Common myeloid progenitor, CD34-positive (primary cell): ENCODE results near the gene BAIAP2L1.
"Not testable (repeated sequence)": the region's sequence is repeated elsewhere in the genome, so short reads cannot be mapped to it uniquely, and the experiment has no call there.

Experiments
- CTCF ChIA-PET: fragments of 350-600 bp; sonication (Branson Sonifier 250); formaldehyde crosslinking; loops from one replicate; lab custom pipeline; 2021; ENCODE audit warnings: antibody characterized with exemption; lab: Charles Lee
- POLR2A ChIA-PET: fragments of 350-600 bp; sonication (Branson Sonifier 250); formaldehyde crosslinking; loops from one replicate; lab custom pipeline; 2021; ENCODE audit warnings: antibody characterized with exemption; lab: Charles Lee
- DNase-seq, 3 donors: peaks; one replicate each; pipeline versions ENCODE4 v3.0.0 to v3.0.0-alpha.2; 2013
- H3K27ac ChIP-seq, 2 experiments: 1 replicate in 1 of 2; 2 replicates in 1 of 2; pipeline ENCODE4 v1.7.0; 2013; ENCODE audit warnings: inconsistent platforms in 2 of 2, low read length in 2 of 2, mild to moderate bottlenecking in 2 of 2, low read depth in 1 of 2, moderate library complexity in 1 of 2; ENCODE audit not compliant: severe bottlenecking in 2 of 2, insufficient read depth in 1 of 2, poor library complexity in 1 of 2
- H3K27me3 ChIP-seq, 5 experiments: replicated peaks in 2 of 5; 1 replicate in 3 of 5; 2 replicates in 2 of 5; pipeline versions ENCODE4 v1.6.1 to v1.7.0; 2013; ENCODE audit warnings: low read length in 4 of 5, mild to moderate bottlenecking in 2 of 5, moderate library complexity in 2 of 5, inconsistent platforms in 1 of 5; ENCODE audit not compliant: insufficient read depth in 5 of 5, control insufficient read depth in 4 of 5
- H3K36me3 ChIP-seq, 4 experiments: 1 replicate in 2 of 4; 2 replicates in 2 of 4; pipeline versions ENCODE4 v1.6.1 to v1.7.0; 2013; ENCODE audit warnings: low read length in 3 of 4, control low read depth in 1 of 4, mild to moderate bottlenecking in 1 of 4; ENCODE audit not compliant: control insufficient read depth in 4 of 4, insufficient read depth in 4 of 4
- H3K4me1 ChIP-seq, 4 experiments: 1 replicate in 3 of 4; 2 replicates in 1 of 4; pipeline versions ENCODE4 v1.6.1 to v1.7.1; 2013; ENCODE audit warnings: low read length in 3 of 4, mild to moderate bottlenecking in 3 of 4, control low read depth in 1 of 4, inconsistent platforms in 1 of 4, moderate library complexity in 1 of 4; ENCODE audit not compliant: control insufficient read depth in 4 of 4, insufficient read depth in 4 of 4; ENCODE audit errors: control extremely low read depth in 1 of 4
- H3K4me3 ChIP-seq, 7 experiments: 1 replicate in 4 of 7; 2 replicates in 3 of 7; pipeline versions ENCODE4 v1.5.1 to v1.7.0; 2013; ENCODE audit warnings: mild to moderate bottlenecking in 7 of 7, low read length in 6 of 7, moderate library complexity in 6 of 7, inconsistent platforms in 2 of 7, low read depth in 2 of 7, control low read depth in 1 of 7; ENCODE audit not compliant: insufficient read depth in 4 of 7, control insufficient read depth in 1 of 7; ENCODE audit errors: extremely low read depth in 1 of 7
- H3K9me3 ChIP-seq, 5 experiments: 1 replicate in 4 of 5; 2 replicates in 1 of 5; pipeline versions ENCODE4 v1.6.1 to v1.7.1; 2013; ENCODE audit warnings: low read length in 4 of 5, mild to moderate bottlenecking in 2 of 5, inconsistent platforms in 1 of 5, low read depth in 1 of 5, moderate library complexity in 1 of 5; ENCODE audit not compliant: control insufficient read depth in 4 of 5, insufficient read depth in 2 of 5; ENCODE audit errors: control extremely low read depth in 1 of 5
- WGBS: methylation state at CpG from one replicate; pipeline ENCODE4 v1.1.5; 2013; ENCODE audit not compliant: insufficient coverage; 5-methylcytosine and 5-hydroxymethylcytosine counted together

Gene BAIAP2L1

DNA sequence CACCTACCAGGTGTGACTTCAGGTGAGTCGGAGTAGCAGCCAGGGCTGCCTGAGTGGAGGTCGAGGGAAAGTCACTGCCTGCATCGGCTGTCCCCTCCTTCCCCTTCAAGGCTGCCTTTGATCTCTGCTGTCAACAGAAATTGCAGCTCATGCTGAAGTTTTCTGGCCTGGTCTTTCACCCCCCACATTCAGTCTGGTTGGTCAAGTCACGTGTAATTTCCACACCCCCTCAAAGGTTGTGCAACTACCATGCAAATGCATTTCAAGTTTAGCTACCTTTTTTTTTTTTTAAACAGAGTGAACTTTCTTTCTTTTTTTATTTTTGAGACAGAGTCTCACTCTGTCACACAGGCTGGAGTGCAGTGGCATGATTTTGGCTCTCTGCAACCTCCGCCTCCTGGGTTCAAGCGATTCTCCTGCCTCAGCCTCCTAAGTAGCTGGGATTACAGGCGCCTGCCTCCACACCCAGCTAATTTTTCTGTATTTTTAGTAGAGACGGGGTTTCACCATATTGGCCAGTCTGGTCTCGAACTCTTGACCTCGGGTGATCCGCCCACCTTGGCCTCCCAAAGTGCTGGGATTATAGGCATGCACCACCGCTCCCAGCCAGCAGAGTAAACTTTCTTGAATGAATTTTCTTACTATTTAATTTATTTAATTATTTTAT is 16.8 kb upstream of the BAIAP2L1 start:
- H3K36me3 ChIP-seq, H3K4me3 ChIP-seq, H3K9me3 ChIP-seq, POLR2A ChIA-PET, H3K27me3 ChIP-seq, H3K4me1 ChIP-seq, H3K27ac ChIP-seq: not testable (repeated sequence)
- DNase-seq: peak in 1 of 3 donors; percentile 8
- 71% methylated on average over 7 of the region's 12 CpGs for WGBS
- CTCF ChIA-PET: interaction anchor here (0.6 to 1.7 kb wide), 6 partner anchors 8 to 425 kb away, joined by 3 to 5 read pairs (median 3); no protein-coding TSS in a partner anchor

GRCh38 chr7:98414205-98414900 is 13.5 kb upstream of the BAIAP2L1 start:
- Histone ChIP-seq H3K9me3 (no peaks in the 10 kb centered on the region), H3K27me3 (peaks cover 0 to 4% (median 0%) of the 10 kb centered on the region in 5 experiments), H3K36me3 (no peaks in the 10 kb centered on the region), H3K4me1 (no peaks in the 10 kb centered on the region), H3K27ac (no peak overlapping the region), H3K4me3 (no peak overlapping the region)
- 97% methylated on average over 5 of the region's 6 CpGs for WGBS
- ChIA-PET CTCF (interaction anchor here (0.7 kb wide), 1 partner anchor 825 kb away, joined by 3 read pairs; no protein-coding TSS in a partner anchor), POLR2A (no interaction called here)
- DNase-seq: no peak

DNA sequence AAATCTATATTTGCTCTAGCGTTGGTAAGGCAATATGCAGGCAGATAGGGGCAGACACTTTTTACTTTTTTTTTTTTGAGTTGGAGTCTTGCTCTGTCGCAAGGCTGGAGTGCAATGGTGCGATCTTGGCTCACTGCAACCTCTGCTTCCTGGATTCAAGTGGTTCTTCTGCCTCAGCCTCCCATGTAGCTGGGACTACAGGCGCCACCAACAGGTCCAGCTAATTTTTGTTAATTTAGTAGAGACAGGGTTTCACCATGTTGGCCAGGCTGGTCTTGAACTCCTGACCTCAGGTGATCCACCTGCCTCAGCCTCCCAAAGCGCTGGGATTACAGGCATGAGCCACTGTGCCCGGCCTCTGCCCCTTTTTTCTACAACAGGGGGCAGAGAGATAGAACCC is 12.8 kb upstream of the BAIAP2L1 start:
- H3K4me1 ChIP-seq, DNase-seq, H3K4me3 ChIP-seq, H3K36me3 ChIP-seq, H3K27me3 ChIP-seq, POLR2A ChIA-PET, H3K9me3 ChIP-seq, H3K27ac ChIP-seq: not testable (repeated sequence)
- CTCF ChIA-PET: interaction anchor here (0.6 kb wide), 2 partner anchors 118 to 459 kb away, joined by 3 to 4 read pairs; no protein-coding TSS in a partner anchor
- 100% methylated on average over 1 of the region's 6 CpGs for WGBS

DNA sequence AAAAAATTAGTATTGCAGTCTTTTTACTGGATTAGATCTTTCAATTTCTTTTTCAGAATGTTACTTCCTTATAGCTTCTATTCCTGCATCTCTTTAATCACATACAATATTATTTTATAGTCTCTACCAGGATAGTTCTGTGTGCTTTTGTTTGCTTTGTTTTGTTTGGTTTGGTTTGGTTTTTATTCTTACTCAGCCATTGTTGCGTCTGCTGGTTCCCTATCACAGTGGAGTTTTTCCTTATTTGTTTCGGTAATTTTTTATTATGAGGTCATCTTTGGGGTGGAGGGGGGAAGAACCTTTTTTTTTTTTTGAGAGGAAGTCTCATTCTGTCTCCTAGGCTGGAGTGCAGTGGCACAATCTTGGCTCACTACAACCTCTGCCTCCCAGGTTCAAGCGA is 9.0 kb upstream of the BAIAP2L1 start:
- WGBS: no CpG with 5 or more reads among the region's 3 CpGs
- Histone ChIP-seq H3K27ac (no peak overlapping the region), H3K4me3 (no peak overlapping the region), H3K9me3 (no peaks in the 10 kb centered on the region), H3K27me3 (peaks cover 0 to 2% (median 0%) of the 10 kb centered on the region in 5 experiments), H3K4me1 (no peaks in the 10 kb centered on the region), H3K36me3 (no peaks in the 10 kb centered on the region)
- no peak for DNase-seq
- POLR2A ChIA-PET: no interaction called here
- CTCF ChIA-PET: interaction anchor here (1.1 to 1.3 kb wide), 2 partner anchors 8 to 12 kb away, joined by 3 read pairs; no protein-coding TSS in a partner anchor

GRCh38 chr7:98408146-98408545 is 7.3 kb upstream of the BAIAP2L1 start:
- H3K4me1 ChIP-seq, H3K27ac ChIP-seq, H3K27me3 ChIP-seq, H3K4me3 ChIP-seq, H3K36me3 ChIP-seq, H3K9me3 ChIP-seq, POLR2A ChIA-PET, DNase-seq: not testable (repeated sequence)
- CTCF ChIA-PET: interaction anchor here (1.1 kb wide), 1 partner anchor 11 kb away, joined by 3 read pairs; no protein-coding TSS in a partner anchor
- 100% methylated on average over 6 of the region's 7 CpGs for WGBS

DNA sequence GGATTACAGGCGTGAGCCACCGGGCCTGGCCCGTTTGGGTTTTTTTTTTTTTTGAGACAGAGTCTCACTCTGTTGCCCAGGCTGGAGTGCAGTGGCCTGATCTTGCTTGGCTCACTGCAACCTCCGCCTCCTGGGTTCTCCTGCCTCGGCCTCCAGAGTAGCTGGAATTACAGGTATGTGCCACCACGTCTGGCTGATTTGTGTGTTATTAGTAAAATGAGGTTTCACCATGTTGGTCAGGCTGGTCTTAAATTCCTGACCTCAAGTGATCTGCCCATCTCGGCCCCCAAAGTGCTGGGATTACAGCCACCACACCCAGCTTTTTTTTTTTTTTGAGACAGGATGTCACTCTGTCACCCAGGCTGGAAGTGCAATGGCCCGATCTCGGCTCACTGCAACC is 5.9 kb upstream of the BAIAP2L1 start:
- Histone ChIP-seq H3K27ac (no peak overlapping the region), H3K36me3 (no peaks in the 10 kb centered on the region), H3K27me3 (peaks cover 0 to 13% (median 7%) of the 10 kb centered on the region in 5 experiments), H3K9me3 (no peaks in the 10 kb centered on the region), H3K4me3 (no peak overlapping the region), H3K4me1 (no peaks in the 10 kb centered on the region)
- WGBS: 100% methylated on average over 6 of the region's 9 CpGs
- ChIA-PET POLR2A (no interaction called here), CTCF (interaction anchor here (0.7 to 1.1 kb wide), 2 partner anchors 24 to 105 kb away, joined by 3 to 5 read pairs; no protein-coding TSS in a partner anchor)
- no peak for DNase-seq

GRCh38 chr7:98404840-98405239 is 4.0 kb upstream of the BAIAP2L1 start:
- CTCF ChIA-PET: interaction anchor here (1.4 kb wide), 1 partner anchor 21 kb away, joined by 3 read pairs; no protein-coding TSS in a partner anchor
- POLR2A ChIA-PET: no interaction called here
- DNase-seq: no peak
- H3K4me1 ChIP-seq: peaks cover 0 to 10% (median 9%) of the 10 kb centered on the region in 4 experiments
- no peak overlapping the region for H3K27ac ChIP-seq
- H3K36me3 ChIP-seq: no peaks in the 10 kb centered on the region
- H3K4me3 ChIP-seq: no peak overlapping the region
- H3K9me3 ChIP-seq: no peaks in the 10 kb centered on the region
- WGBS: no CpG with 5 or more reads among the region's 2 CpGs
- H3K27me3 ChIP-seq: peaks cover 0 to 28% (median 8%) of the 10 kb centered on the region in 5 experiments
